ENCODE results near the gene TXNDC11.
A peak's percentile ranks its signal among the peaks of the same experiment; 100 is the strongest.
"Not testable (repeated sequence)": the region's sequence is repeated elsewhere in the genome, so short reads cannot be mapped to it uniquely, and the experiment has no call there.

Gene TXNDC11, protein sequence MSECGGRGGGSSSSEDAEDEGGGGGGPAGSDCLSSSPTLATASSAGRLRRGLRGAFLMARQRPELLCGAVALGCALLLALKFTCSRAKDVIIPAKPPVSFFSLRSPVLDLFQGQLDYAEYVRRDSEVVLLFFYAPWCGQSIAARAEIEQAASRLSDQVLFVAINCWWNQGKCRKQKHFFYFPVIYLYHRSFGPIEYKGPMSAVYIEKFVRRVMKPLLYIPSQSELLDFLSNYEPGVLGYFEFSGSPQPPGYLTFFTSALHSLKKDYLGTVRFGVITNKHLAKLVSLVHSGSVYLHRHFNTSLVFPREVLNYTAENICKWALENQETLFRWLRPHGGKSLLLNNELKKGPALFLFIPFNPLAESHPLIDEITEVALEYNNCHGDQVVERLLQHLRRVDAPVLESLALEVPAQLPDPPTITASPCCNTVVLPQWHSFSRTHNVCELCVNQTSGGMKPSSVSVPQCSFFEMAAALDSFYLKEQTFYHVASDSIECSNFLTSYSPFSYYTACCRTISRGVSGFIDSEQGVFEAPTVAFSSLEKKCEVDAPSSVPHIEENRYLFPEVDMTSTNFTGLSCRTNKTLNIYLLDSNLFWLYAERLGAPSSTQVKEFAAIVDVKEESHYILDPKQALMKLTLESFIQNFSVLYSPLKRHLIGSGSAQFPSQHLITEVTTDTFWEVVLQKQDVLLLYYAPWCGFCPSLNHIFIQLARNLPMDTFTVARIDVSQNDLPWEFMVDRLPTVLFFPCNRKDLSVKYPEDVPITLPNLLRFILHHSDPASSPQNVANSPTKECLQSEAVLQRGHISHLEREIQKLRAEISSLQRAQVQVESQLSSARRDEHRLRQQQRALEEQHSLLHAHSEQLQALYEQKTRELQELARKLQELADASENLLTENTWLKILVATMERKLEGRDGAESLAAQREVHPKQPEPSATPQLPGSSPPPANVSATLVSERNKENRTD

DNA sequence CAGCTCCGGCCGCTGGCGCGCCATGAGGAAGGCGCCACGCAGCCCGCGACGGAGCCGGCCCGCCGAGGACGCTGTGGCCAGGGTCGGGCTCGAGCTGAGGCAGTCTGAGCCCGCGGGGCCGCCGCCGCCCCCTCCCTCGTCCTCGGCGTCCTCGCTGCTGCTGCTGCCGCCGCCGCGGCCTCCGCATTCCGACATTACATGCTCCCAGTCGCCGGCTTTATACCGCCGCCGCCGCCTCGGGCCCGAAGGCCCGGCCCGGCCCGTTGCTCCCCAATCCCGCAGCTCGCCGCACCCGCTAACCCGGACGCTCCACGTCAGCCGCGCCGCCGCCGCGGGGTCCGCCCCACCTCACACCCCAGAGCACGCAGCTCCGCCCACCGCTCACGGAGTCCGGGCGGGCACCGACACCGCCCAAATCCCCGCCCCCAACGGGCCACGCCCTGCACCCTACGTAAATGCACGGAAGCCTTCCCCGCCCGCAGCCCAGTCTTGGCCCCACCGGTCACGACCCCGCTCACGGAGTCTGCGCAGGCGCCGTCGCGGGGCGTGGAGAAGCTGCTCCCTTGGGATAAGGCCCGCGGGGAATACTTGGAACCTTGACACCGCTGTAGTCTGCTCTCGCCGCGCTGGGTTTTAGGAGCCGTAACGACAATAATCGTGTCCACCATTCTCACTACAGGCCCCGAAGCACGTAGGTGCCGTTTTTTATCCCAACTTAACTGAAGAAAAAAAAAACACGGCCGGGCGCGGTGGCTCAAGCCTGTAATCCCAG lies at the start of gene TXNDC11:
Gene TXNDC11 (minus strand): TSS at position 322 of the 772 bp plus-strand sequence. CDS start 127 bp downstream, at position 195.
- peak; percentile 99 for DNase-seq (ENCODE audit: low read depth in 2 of 2)

DNA sequence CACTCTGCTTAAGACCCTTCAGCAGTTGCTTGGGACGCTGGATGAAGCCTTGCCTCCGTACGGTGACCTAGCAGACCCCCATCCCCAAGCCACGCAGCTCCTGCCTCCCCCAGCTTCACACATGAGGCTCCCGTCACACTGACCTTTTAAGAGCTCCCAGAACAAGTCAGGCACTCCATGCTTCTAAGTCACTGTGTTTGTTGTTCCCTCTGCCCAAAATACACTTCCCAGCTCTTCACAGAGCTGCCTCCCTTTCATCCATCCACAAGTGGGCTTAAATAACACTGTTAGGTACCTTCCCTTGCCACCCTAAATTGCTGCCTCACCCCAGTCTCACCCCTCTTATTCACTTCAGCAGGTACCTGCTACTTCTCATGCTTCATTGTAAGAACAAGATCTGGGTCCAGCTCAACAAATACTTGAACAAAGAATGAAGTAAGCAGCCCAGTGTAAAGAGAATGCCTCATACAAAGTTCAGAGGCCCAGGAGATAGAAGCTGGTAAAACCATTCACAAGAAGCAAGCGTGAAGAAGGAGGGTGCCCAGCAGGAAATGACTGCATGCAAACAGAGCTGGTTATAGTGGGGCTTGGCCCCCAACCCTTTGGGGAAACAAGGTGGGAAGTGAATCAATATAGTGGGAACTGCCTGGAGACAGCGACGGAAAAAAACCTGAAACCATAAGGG lies 48.6 kb upstream of the TXNDC11 start:
- DNase-seq (ENCODE audit: low read depth in 2 of 2): no peak

DNA sequence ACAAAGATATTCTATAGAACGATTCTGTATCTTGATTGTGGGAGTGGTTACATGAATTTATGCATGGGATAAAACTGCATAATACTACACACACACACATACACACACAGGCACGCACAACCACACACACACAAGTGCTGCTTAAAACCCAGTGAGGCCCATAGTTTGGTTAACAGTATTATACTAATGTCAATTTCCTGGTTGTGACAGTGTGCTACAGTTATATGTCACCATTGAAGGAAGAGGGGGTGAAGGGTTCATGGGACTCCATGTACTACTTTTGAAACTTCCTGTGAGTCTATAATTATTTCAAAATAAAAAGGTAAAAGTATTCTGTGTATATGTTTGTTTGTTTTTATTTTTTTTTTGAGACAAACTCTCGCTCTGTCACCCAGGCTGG lies 46.3 kb upstream of the TXNDC11 start:
- DNase-seq (ENCODE audit: low read depth in 2 of 2): no peak

DNA sequence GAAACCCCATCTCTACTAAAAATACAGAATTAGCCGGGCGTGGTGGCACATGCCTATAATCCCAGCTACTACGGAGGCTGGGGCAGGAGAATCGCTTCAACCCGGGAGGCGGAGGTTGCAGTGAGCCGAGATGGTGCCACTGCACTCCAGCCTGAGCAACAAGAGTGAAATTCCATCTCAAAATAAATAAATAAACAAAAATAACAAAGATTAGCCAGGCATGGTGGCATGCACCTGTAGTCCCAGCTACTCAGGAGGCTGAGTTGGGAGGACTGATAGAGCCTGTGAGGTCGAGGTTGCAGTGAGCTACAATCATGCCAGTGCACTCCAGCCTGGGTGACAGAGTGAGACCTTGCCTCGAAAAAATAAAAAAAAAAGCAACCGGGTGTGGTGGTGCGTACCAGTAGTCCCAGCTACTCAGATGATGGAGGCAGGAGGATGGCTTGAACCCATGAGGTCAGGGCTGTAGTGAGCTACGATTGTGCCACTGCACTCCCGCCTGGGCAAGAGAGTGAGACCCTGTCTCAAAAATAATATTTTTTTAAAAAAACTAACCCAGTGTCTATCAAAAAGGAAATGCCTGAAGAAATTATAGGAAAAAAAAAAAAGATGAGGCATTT lies 42.4 kb upstream of the TXNDC11 start:
- not testable (repeated sequence) for DNase-seq (ENCODE audit: low read depth in 2 of 2)

DNA sequence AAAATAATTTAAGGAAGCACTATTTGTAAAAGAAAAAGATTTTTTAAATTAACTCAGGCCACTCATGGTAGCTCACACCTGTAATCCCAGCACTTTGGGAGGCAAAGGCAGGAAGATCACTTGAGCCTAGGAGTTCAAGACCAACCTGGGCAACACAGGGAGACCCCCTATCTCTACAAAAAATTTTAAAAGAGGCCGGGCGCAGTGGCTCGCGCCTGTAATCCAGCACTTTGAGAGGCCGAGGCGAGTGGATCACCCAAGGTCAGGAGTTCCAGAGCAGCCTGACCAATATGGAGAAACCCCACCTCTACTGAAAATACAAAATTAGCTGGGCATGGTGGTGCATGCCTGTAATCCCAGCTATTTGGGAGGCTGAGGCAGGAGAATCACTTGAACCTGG lies 41.7 kb upstream of the TXNDC11 start:
- DNase-seq (ENCODE audit: low read depth in 2 of 2): not testable (repeated sequence)

DNA sequence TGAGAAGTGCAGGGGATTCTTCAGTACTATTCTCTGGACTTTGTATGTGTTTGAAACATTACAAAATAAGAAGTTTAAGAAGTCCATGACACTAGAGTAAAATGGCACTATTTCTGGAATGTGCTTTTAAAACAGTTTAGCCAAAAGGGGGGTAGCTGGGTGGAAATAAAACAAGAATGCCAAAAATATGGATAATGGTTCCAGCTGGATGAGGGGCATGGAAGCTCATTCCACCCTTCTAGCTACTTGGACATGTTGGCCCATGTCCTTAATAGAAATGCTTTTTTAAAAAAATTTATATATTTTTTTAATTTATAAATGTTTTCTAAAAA lies 41.3 kb upstream of the TXNDC11 start:
- no peak for DNase-seq (ENCODE audit: low read depth in 2 of 2)

DNA sequence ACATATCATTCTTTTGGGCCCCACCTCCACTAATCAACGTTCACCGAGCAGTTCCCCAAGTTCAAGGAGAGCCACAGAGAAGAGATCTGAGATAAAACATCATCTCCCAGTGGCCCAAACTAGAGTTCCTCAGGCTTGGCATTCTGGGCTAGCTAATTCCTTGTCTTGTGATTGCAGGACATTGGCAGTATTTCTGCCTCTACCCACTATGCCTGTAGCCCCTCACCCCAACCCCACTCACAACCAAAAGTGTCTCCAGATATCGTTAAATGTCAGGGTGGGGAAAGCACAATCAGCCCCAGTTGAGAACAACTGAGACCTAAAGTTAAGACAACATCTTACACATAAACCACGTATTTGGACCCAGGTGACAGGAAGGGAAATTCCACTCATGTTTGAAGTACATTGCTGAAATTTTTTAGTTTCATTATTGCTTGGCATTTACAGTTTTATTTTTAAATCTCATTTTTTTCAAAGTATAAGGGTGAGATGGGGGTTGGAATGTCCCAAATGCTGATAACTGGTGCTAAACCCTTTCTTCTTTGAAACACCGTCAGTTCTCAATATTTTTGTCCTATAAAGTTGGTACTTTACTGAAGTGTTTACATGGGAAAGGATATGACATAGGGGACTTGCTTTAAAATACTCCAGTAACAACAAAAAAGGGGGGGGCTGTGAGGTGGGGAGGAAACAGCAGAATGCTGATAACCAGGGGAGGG lies 40.8 kb upstream of the TXNDC11 start:
- DNase-seq (ENCODE audit: low read depth in 2 of 2): peak in 1 of 2 donors; percentile 38

DNA sequence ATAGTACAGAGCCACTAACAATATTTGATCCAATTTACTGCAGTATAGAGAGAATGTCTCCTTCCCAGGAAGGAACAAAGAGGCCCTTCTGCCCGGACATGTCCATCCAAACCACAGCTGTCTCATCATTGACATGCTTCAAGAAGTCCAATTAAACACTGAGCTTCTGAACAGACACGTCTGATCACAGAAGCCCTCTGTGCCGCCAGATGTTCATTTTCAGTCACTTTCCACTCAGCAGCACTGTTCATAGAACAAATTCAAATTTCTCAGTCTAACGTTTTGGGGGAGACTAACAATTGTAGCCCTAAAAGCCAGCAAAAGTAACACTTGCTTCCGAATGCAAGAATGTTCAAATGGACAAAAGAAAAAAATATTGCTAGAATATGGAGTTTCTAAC lies 39.1 kb upstream of the TXNDC11 start:
- DNase-seq (ENCODE audit: low read depth in 2 of 2): no peak

DNA sequence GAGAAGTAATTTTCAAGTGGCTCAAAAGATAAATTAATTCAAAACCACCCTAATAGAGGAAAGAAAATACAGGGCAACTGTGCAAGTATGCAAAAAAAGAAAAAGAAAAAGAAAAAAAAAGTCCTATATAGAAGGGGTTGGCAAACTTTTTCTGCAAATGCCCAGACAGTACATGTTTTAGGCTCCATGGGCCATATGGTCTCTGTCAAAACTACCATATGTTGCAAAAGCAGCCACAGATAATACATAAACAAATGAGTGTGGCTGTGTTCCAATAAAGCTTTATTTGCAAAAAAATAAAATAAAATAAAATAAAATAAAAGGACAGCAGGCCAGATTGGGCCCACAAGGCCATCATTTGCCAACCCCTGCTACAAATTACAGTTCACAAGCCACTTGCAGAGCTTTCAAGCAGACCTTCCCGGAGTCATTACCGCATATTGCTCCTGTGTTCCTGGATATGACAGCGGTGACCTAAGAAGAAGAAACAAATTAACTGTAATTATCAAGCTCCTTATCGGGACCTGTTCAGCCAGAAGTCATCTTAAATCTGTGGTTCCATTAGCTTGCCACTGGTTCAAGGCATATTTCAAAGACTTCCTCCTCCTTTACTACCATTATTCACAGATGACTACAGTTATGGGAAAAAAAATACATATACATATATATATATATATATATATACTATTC lies 38.5 kb upstream of the TXNDC11 start:
- DNase-seq (ENCODE audit: low read depth in 2 of 2): no peak

DNA sequence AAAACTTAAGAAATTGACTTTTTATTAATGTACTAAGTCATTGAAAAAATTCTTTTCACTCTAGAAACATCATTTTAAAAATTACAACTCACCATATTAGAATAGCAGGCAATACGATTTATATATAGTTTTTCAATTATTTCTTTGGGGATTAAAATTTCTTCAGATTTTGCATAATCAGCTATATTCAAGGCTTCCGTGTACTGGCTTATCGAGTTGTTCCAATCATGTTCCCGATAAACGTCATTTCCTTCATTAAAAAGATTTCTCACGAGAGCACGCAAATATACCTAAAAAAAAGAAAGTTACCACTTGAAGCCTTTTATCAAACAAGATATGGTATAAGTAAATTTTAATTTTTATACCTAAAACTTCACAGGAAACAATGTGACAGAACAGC lies 36.4 kb upstream of the TXNDC11 start:
- DNase-seq (ENCODE audit: low read depth in 2 of 2): no peak

DNA sequence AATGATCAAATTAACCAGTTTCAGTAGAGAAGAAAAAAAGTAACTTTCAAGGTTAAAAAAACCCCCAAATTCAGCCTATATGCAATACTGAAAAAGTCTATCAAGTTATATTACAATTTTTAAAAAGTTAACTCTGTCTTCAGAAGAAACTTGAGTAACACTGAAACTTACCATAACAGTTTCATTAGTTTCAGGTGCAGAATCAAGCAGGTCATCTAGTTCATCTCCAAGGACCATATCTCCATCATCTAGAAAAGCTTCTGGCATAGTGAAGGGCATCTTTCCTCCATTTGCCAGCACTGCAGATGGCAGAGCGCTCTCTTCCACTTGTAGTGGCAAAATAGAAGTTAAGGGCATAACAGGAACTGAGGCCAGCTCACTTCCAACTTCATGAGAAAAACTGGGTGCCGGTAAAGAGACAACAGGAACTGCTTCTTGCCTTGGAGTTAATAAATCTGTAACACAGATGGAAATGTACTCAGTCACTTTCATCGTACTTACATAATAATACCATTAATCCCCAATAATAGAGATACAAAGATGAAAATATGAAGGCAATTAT lies 31.5 kb upstream of the TXNDC11 start:
- DNase-seq (ENCODE audit: low read depth in 2 of 2): no peak

DNA sequence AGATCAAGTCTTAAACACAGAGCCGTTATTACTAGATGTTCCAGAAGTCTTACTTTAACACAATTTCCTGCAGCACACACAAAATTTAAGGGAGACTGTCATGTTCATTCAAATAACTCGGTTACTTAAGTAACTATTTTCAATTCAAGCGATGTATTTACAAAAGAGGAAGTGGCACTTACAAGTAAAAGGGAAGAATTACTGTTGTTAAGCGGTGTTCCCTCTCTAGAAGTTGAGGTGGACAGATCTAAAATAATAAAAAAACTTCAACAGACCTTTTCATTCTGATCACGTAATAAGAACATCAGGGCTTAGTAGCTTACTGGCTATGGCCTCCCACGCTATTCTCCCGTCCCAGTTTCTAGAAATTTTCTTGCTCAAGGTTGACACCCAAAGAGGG lies 26.2 kb upstream of the TXNDC11 start:
- DNase-seq (ENCODE audit: low read depth in 2 of 2): no peak

DNA sequence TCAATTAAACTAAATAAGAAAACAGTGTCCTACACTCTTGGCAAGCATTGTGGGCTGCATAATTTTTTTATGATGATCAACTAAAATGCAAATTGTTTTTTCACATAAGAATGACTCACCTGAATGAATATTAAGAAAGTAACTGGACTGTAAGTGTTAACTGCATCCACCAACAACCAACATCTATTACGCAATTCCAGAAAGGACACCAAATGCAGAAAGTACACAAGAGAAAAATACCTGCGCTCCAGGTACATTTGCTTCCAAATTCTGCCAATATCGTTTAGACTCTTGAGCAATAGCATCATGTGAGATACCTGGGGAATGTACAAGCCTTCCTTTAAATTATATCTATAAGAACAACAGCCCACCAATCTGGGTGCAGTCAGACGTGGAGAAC lies 19.8 kb upstream of the TXNDC11 start:
- no peak for DNase-seq (ENCODE audit: low read depth in 2 of 2)

DNA sequence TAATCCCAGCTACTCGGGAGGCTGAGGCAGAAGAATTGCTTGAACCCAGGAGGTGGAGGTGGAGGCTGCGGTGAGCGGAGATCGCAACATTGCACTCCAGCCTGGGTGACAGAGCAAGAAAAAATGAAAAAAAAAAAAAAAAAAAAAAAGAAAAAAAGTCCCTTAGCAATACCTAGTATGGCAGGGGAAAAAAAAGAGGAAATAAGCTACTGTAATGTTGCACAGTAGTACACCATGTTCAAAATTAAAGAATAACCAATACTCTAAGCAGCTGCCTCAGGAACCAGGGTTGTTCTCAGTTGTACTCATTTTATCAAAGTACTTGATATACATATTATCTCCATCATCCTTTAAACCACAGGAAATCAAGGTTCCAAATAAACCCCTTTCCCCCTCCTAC lies 17.3 kb upstream of the TXNDC11 start:
- DNase-seq (ENCODE audit: low read depth in 2 of 2): no peak

DNA sequence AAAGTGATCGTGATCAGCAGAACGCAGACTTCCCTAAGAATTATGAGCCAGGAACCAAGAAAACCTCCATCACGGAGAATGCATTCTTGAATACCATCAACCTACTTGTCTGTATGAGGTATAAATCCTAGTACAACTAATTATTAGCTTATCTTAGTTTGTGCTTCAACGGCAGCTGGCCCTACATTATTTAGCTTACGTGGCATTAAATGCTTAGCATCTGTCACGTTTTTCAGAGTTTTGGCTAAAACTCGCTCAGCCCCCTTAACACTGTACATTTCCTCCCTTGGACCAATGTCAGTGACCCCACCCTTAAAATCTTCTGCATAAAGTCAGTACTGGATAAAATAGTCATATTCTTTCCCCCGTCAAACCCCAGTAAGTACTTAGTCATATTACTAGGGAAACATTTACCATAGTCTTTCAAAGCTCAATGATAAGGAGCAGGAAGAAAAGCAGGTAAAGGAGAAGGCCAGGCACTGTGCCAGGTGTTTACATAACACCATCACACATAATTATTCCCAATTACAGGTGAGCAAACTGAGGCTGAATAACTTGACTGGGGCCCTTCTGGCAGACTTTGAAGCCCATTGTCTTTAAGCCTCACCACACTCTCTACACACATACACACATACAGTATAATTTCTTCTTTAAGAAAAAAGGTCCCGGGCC lies 16.6 kb upstream of the TXNDC11 start:
- no peak for DNase-seq (ENCODE audit: low read depth in 2 of 2)

DNA sequence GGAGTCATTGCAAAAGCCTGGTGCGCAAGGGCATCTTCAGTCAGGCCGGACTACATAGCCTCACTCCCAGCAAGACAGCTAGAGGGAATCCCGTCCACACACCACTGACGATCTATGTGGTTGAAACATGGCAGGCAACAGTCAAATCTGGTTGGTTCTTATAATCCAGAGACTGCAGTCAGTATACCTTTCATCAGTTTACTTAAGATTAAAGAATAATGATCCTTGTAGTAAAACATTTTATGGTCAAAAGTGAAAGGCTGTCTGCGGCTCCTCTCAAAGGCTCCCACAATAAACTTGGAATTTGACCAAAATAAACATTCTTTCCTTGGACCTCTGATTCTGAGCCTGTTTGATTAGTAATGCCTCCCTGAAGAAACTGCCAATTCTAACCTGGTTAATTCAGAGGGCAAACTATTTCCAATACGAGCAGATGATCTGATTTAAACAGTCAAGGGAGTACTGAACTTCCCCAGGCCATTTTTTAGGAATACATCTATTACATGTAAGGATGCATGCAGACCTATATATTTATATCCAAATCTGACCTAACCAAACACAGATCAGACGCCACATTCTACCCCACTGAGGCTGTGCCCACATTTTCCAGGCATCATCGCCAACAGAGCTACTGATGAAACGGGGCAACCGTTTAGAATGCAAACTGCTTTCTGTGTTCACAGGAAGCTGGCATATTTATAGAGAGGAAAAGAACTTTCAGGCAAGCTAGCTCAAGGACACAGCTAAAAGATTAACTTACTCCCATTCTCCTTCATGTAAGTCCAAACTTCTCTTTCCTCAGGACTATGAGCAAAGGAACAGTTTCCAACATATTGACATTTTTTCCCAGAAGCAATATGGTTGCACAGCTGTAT lies 15.3 kb upstream of the TXNDC11 start:
- no peak for DNase-seq (ENCODE audit: low read depth in 2 of 2)

DNA sequence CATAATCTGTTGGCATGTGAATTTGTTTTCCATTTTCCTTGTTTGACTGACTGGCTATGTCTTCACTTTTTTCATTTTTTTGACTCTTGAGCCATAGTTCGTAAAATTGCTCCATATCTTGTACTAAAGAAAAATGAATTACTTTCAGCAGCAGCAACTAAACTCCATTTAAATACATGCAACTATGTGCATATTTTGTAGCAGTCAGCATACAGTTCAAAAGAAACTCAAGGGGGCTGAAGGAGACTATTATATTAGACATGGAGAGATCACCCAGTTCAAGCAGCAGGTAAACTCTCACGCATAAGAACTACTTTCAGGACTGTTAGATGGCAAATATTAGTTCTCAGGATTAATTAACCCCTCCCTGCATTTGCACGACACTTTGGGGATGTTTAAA lies 13.6 kb upstream of the TXNDC11 start:
- DNase-seq (ENCODE audit: low read depth in 2 of 2): no peak

All from activated CD4-positive, alpha-beta T cell treated with anti-CD3 and anti-CD28 coated beads for 24 hours (primary cell).